ENCODE measurements around the gene PALLD.

Gene PALLD

GRCh38 chr4:168549143-168549542 is 52.3 kb downstream of the PALLD start:
- H3K79me2 ChIP-seq (ENCODE audit: insufficient read depth, low read length) = no peaks in the 10 kb centered on the region
- H3K36me3 ChIP-seq (ENCODE audit: insufficient read depth, low read length) = no peaks in the 10 kb centered on the region
- H3K4me3 ChIP-seq (ENCODE audit: low read depth, low read length, poor library complexity, severe bottlenecking) = no peak overlapping the region
- H3K9me2 ChIP-seq (ENCODE audit: low read depth, low read length) = no peaks in the 10 kb centered on the region
- no peaks in the 10 kb centered on the region for H3K27me3 ChIP-seq (ENCODE audit: insufficient read depth, low read length)
- H3K9me3 ChIP-seq (ENCODE audit: low read length) = no peaks in the 10 kb centered on the region
- no peak overlapping the region for H3K4me2 ChIP-seq (ENCODE audit: low read length)
- H3K4me1 ChIP-seq (ENCODE audit: insufficient read depth, low read length, severe bottlenecking) = no peaks in the 10 kb centered on the region
- no peak overlapping the region for H3K27ac ChIP-seq (ENCODE audit: low read depth, low read length, poor library complexity, severe bottlenecking)
- no peaks in the 10 kb centered on the region for H4K20me1 ChIP-seq (ENCODE audit: insufficient read depth, low read length)
- H3F3A ChIP-seq (ENCODE audit: insufficient read depth, low read length) = no peaks in the 10 kb centered on the region
- no peak overlapping the region for H3K9ac ChIP-seq (ENCODE audit: low read length)
- TF ChIP-seq CTCF (IDR thresholded peaks at IDR 0.05; ENCODE audit: low read length) (no peak), EZH2 (IDR thresholded peaks at IDR 0.05; ENCODE audit: borderline replicate concordance, low read length) (no peak)
- no peak overlapping the region for H2AFZ ChIP-seq (ENCODE audit: low read length)

GRCh38 chr4:168550064-168550766 is 53.4 kb downstream of the PALLD start:
- Histone ChIP-seq H3K9me2 (ENCODE audit: low read depth, low read length) (no peaks in the 10 kb centered on the region), H3K27ac (ENCODE audit: low read depth, low read length, poor library complexity, severe bottlenecking) (no peak overlapping the region), H3K4me1 (ENCODE audit: insufficient read depth, low read length, severe bottlenecking) (no peaks in the 10 kb centered on the region), H3K79me2 (ENCODE audit: insufficient read depth, low read length) (no peaks in the 10 kb centered on the region), H3K27me3 (ENCODE audit: insufficient read depth, low read length) (no peaks in the 10 kb centered on the region), H3K36me3 (ENCODE audit: insufficient read depth, low read length) (no peaks in the 10 kb centered on the region), H3K4me2 (ENCODE audit: low read length) (no peak overlapping the region), H4K20me1 (ENCODE audit: insufficient read depth, low read length) (no peaks in the 10 kb centered on the region), H3K9me3 (ENCODE audit: low read length) (no peaks in the 10 kb centered on the region), H3F3A (ENCODE audit: insufficient read depth, low read length) (no peaks in the 10 kb centered on the region), H2AFZ (ENCODE audit: low read length) (no peak overlapping the region), H3K9ac (ENCODE audit: low read length) (no peak overlapping the region), H3K4me3 (ENCODE audit: low read depth, low read length, poor library complexity, severe bottlenecking) (no peak overlapping the region)
- TF ChIP-seq CTCF (IDR thresholded peaks at IDR 0.05; ENCODE audit: low read length) (no peak), EZH2 (IDR thresholded peaks at IDR 0.05; ENCODE audit: borderline replicate concordance, low read length) (no peak)

- Histone ChIP-seq H3K4me1 (ENCODE audit: insufficient read depth, low read length, severe bottlenecking) (no peaks in the 10 kb centered on the region), H3K9ac (ENCODE audit: low read length) (no peak overlapping the region), H3K9me3 (ENCODE audit: low read length) (no peaks in the 10 kb centered on the region), H3K27me3 (ENCODE audit: insufficient read depth, low read length) (no peaks in the 10 kb centered on the region), H3F3A (ENCODE audit: insufficient read depth, low read length) (no peaks in the 10 kb centered on the region), H3K4me3 (ENCODE audit: low read depth, low read length, poor library complexity, severe bottlenecking) (no peak overlapping the region), H3K9me2 (ENCODE audit: low read depth, low read length) (no peaks in the 10 kb centered on the region), H3K4me2 (ENCODE audit: low read length) (no peak overlapping the region), H3K27ac (ENCODE audit: low read depth, low read length, poor library complexity, severe bottlenecking) (no peak overlapping the region), H3K79me2 (ENCODE audit: insufficient read depth, low read length) (no peaks in the 10 kb centered on the region), H3K36me3 (ENCODE audit: insufficient read depth, low read length) (no peaks in the 10 kb centered on the region), H4K20me1 (ENCODE audit: insufficient read depth, low read length) (no peaks in the 10 kb centered on the region), H2AFZ (ENCODE audit: low read length) (no peak overlapping the region)
- TF ChIP-seq EZH2 (IDR thresholded peaks at IDR 0.05; ENCODE audit: borderline replicate concordance, low read length) (no peak), CTCF (IDR thresholded peaks at IDR 0.05; ENCODE audit: low read length) (no peak)
Measured at GRCh38 chr4:168551211-168551610, 54.4 kb downstream of the PALLD start.
